ENCODE results near the gene ZGPAT. TPM values are rescaled to one million over a fixed set of nuclear protein-coding genes. Genes with fewer than 3 reads are reported as not detected.

The ZGPAT gene
- total and polyA plus RNA-seq, 2 of the 8 experiments (the other 6 are each of a cell fraction or from before 2014, with no cell fraction given): 14.5 to 21.4 TPM

- TF ChIP-seq CHD7 (IDR thresholded peaks at IDR 0.05; ENCODE audit: insufficient replicate concordance, low read length): no peak
Measured at GRCh38 chr20:63663332-63664066, 44.3 kb upstream of the ZGPAT start (continued).

Data from H1 (cell line).